Osteoblast (primary cell): ENCODE results near the gene MZT2B. TPM values are rescaled to one million over a fixed set of nuclear protein-coding genes. Genes with fewer than 3 reads are reported as not detected.
"Not testable (repeated sequence)": the region's sequence is repeated elsewhere in the genome, so short reads cannot be mapped to it uniquely, and the experiment has no call there.

Experiments used
- DNase-seq: peaks from one replicate; pipeline ENCODE4 v3.0.0; 2011; ENCODE audit warnings: low spot score, mixed read lengths; ENCODE audit not compliant: insufficient read length; ENCODE audit errors: missing footprints
- H2AFZ ChIP-seq: 2 replicates; pipeline ENCODE4 v1.6.0; 2011; ENCODE audit warnings: mild to moderate bottlenecking, low read length
- H3K27ac ChIP-seq: 2 replicates; pipeline ENCODE4 v1.5.1; 2011; ENCODE audit warnings: mild to moderate bottlenecking, low read depth, low read length, moderate library complexity
- H3K27me3 ChIP-seq: 2 replicates; pipeline ENCODE4 v1.6.0; 2012; ENCODE audit warnings: mild to moderate bottlenecking, control low read depth, inconsistent platforms, low read length, moderate library complexity; ENCODE audit not compliant: insufficient read depth
- H3K36me3 ChIP-seq: 2 replicates; pipeline ENCODE4 v1.5.1; 2011; ENCODE audit warnings: mild to moderate bottlenecking, low read length, control low read depth, moderate library complexity; ENCODE audit not compliant: insufficient read depth
- H3K4me1 ChIP-seq: 2 replicates; pipeline ENCODE4 v1.5.1; 2011; ENCODE audit warnings: mild to moderate bottlenecking, low read length, control low read depth, moderate library complexity; ENCODE audit not compliant: insufficient read depth
- H3K4me2 ChIP-seq: 2 replicates; pipeline ENCODE4 v1.6.0; 2011; ENCODE audit warnings: mild to moderate bottlenecking, low read length; ENCODE audit not compliant: insufficient read depth
- H3K4me3 ChIP-seq: fragments of 200-600 bp; sonication (generic); 3 replicates; pipeline ENCODE4 v1.5.1; 2012; ENCODE audit warnings: mild to moderate bottlenecking, low read length, inconsistent platforms; ENCODE audit not compliant: insufficient read depth
- H3K79me2 ChIP-seq: 2 replicates; pipeline ENCODE4 v1.6.0; 2012; ENCODE audit warnings: mild to moderate bottlenecking, low read length, control low read depth, inconsistent platforms; ENCODE audit not compliant: insufficient read depth
- H3K9me3 ChIP-seq: 2 replicates; pipeline ENCODE4 v1.5.1; 2011; ENCODE audit warnings: low read depth, low read length, control low read depth
- H4K20me1 ChIP-seq: 2 replicates; pipeline ENCODE4 v1.6.0; 2012; ENCODE audit warnings: mild to moderate bottlenecking, low read length, control low read depth; ENCODE audit not compliant: insufficient read depth
- total RNA-seq: library from RNA; depleted of rRNA; stranded (reverse); fragments of >200 nt; gene quantifications from 2 replicates; pipeline ENCODE4 v1.2.3, GENCODE V29; 2012
- TF ChIP-seq, protein P1 (sequence below): IDR thresholded peaks from 2 replicates; pipeline ENCODE4 v1.5.1; 2011; ENCODE audit warnings: mild to moderate bottlenecking, low read depth, low read length, moderate library complexity; ENCODE audit errors: extremely low read depth

MZT2B gene, protein sequence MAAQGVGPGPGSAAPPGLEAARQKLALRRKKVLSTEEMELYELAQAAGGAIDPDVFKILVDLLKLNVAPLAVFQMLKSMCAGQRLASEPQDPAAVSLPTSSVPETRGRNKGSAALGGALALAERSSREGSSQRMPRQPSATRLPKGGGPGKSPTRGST
- total RNA-seq, result 128 and 129 TPM in 2 replicates

GRCh38 chr2:130181880-130182682 is at the start of gene MZT2B:
Gene MZT2B (plus strand): TSS chr2:130182262. CDS start chr2:130182283, 21 bp downstream.
- H3K4me1 ChIP-seq, H3K9me3 ChIP-seq, H3K27me3 ChIP-seq, H3K36me3 ChIP-seq, H4K20me1 ChIP-seq: not testable (repeated sequence)
- Histone ChIP-seq H3K4me2 (peak within 1 kb of the TSS; percentile 87), H3K79me2 (peaks cover 72% of the 10 kb centered on the region), H3K4me3 (peak within 1 kb of the TSS; percentile 89), H2AFZ (peak within 1 kb of the TSS; percentile 89), H3K27ac (peak within 1 kb of the TSS; percentile 86)
- peak; percentile 99 for DNase-seq
- TF ChIP-seq, protein P1, sequence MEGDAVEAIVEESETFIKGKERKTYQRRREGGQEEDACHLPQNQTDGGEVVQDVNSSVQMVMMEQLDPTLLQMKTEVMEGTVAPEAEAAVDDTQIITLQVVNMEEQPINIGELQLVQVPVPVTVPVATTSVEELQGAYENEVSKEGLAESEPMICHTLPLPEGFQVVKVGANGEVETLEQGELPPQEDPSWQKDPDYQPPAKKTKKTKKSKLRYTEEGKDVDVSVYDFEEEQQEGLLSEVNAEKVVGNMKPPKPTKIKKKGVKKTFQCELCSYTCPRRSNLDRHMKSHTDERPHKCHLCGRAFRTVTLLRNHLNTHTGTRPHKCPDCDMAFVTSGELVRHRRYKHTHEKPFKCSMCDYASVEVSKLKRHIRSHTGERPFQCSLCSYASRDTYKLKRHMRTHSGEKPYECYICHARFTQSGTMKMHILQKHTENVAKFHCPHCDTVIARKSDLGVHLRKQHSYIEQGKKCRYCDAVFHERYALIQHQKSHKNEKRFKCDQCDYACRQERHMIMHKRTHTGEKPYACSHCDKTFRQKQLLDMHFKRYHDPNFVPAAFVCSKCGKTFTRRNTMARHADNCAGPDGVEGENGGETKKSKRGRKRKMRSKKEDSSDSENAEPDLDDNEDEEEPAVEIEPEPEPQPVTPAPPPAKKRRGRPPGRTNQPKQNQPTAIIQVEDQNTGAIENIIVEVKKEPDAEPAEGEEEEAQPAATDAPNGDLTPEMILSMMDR, result peak; percentile 47

DNA sequence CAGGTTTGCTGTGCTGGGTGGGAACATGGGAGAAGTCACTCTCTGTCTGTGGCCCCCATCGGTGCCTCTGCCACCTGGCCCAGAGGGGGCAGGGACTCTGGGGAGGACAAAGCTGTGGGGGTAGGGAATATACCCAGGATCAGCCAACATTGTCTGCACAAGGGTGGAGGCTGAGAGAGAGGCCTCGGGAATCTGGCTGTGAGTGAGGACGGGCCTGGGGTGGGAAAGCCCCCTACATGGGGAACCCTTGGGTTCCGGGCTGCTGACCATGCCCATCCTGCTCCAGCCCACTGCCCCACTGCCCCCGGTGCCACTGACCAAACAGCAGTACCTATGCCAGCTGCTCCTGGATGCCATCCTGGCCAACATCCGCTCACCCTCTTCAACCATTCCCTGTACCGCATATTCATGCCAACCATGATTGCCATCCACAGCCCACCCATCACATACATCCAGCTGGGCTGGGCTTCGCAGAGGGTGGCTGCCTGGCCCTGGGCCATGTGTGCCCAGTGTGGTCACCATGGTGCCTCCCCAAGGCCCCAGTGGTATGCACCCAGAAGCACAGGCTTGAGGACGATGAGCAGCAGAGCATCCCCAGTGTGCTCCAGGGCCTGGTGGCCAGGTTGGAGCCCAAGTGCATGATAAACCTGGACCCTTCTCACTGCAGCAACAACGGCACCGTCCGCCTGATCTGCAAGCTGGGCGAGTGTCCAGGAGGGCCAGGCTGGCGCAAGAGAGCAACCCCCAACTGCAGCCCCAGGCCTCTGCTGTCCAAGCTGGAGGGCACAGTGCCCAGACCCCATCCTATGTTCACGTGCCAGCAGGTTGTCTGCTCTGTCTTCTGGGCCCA is 46.1 kb upstream of the MZT2B start:
- TF ChIP-seq, protein P1, result no peak
- H3K4me3 ChIP-seq, result no peak overlapping the region

DNA sequence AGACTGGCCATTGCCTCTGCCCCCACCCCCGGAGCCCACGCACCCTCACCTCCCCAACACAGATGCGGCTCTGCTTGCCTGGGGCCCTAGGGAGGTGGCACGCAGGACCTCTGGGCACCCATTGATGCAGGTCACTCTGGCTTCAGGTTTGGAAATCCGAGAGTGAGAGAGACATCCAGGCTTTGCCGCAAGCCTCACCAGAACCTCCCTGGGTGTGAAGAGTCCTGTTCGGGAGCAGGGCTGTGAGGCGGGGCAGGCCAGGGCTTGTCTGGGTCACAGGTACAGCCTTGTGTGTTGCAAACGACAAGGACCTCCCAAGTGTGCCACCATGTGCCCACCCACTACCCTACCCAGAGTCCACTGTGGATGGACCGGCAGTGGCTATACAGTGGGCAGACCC is 45.5 kb upstream of the MZT2B start:
- H3K79me2 ChIP-seq, H3K9me3 ChIP-seq, H3K4me2 ChIP-seq, H3K36me3 ChIP-seq, H3K27me3 ChIP-seq, H3K4me3 ChIP-seq, H3K27ac ChIP-seq, H4K20me1 ChIP-seq, DNase-seq, H2AFZ ChIP-seq, H3K4me1 ChIP-seq: not testable (repeated sequence)

More for the DNA sequence above, 46.1 kb upstream of the MZT2B start:
- no peaks in the 10 kb centered on the region for H3K4me1 ChIP-seq
- no peaks in the 10 kb centered on the region for H3K36me3 ChIP-seq
- peak; percentile 19 for DNase-seq
- no peak overlapping the region for H3K4me2 ChIP-seq
- no peak overlapping the region for H2AFZ ChIP-seq
- H3K27ac ChIP-seq, result no peak overlapping the region
- no peaks in the 10 kb centered on the region for H3K9me3 ChIP-seq
- no peaks in the 10 kb centered on the region for H3K79me2 ChIP-seq
- H3K27me3 ChIP-seq, result no peaks in the 10 kb centered on the region
- H4K20me1 ChIP-seq, result no peaks in the 10 kb centered on the region

GRCh38 chr2:130137118-130137517 is 44.9 kb upstream of the MZT2B start:
- H3K9me3 ChIP-seq, H3K79me2 ChIP-seq, H3K27me3 ChIP-seq, H3K36me3 ChIP-seq, H3K27ac ChIP-seq, DNase-seq, H3K4me2 ChIP-seq, H4K20me1 ChIP-seq, H3K4me3 ChIP-seq, H2AFZ ChIP-seq, H3K4me1 ChIP-seq: not testable (repeated sequence)

- H3K4me3 ChIP-seq, H2AFZ ChIP-seq, H4K20me1 ChIP-seq, DNase-seq, H3K36me3 ChIP-seq, H3K9me3 ChIP-seq, H3K79me2 ChIP-seq, H3K4me2 ChIP-seq, H3K27ac ChIP-seq, H3K4me1 ChIP-seq, H3K27me3 ChIP-seq: not testable (repeated sequence)
Observed at GRCh38 chr2:130138326-130138725, 43.7 kb upstream of the MZT2B start.

- not testable (repeated sequence) for H3K79me2 ChIP-seq, H3K36me3 ChIP-seq, H3K27ac ChIP-seq, H3K4me3 ChIP-seq, H3K4me1 ChIP-seq, H3K27me3 ChIP-seq, H2AFZ ChIP-seq, H3K4me2 ChIP-seq, H3K9me3 ChIP-seq, H4K20me1 ChIP-seq, DNase-seq
Observed at GRCh38 chr2:130138841-130139251, 43.2 kb upstream of the MZT2B start.
